Brain microvascular endothelial cell (primary cell): ENCODE measurements around the gene TAF15.

Source experiments
- DNase-seq: peaks from one replicate; pipeline ENCODE4 v3.0.0-alpha.2; 2020
- H3K27ac ChIP-seq: fragments of 250-450 bp; sonication (Bioruptor Pico); 2 replicates; pipeline ENCODE4 v1.5.1; 2020; ENCODE audit warnings: mild to moderate bottlenecking, moderate library complexity
- H3K27me3 ChIP-seq: fragments of 250-450 bp; sonication (Bioruptor Pico); replicated peaks from 2 replicates; pipeline ENCODE4 v1.5.1; 2020; ENCODE audit warnings: mild to moderate bottlenecking
- H3K36me3 ChIP-seq: fragments of 250-450 bp; sonication (Bioruptor Pico); replicated peaks from 2 replicates; pipeline ENCODE4 v1.5.1; 2020; ENCODE audit warnings: mild to moderate bottlenecking
- H3K4me3 ChIP-seq: 2 replicates; pipeline ENCODE4 v1.5.1; 2011; ENCODE audit warnings: low read depth, mild to moderate bottlenecking, control low read depth, low read length, moderate library complexity
- in situ Hi-C: cut with HindIII; loops from 2 replicates; pipeline ENCODE4 v1.10.0; 2017; ENCODE audit warnings: low sequenced_read_pairs, low pct_ligation_motif_present
- TF ChIP-seq, protein P1 (sequence below): IDR thresholded peaks from 2 replicates; pipeline ENCODE4 v1.5.1; 2011; ENCODE audit warnings: low read depth, mild to moderate bottlenecking, moderate library complexity, low read length, control low read depth, inconsistent platforms; ENCODE audit errors: missing control alignments

Gene TAF15

DNA sequence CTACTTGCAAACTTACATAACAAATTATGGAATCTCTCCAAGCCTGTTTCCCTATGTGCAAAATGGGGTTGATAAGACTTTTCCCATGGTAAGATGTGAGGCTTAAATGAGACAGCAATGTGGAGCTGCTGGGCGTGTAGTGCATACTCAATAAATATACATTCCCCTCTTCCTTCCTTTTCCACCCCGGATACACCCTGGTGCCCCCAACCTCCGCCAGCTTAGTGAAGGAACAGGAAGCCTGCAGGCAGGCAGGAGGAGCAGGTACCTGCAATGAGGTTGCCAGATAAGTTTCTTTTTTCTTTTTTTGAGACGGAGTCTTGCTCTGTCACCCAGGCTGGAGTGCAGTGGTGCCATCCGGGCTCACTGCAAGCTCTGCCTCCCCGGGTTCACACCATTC, 33.7 kb upstream of the TAF15 start:
- no peaks in the 10 kb centered on the region for H3K36me3 ChIP-seq
- in situ Hi-C loops: no loop called here
- H3K4me3 ChIP-seq: no peak overlapping the region
- DNase-seq: no peak
- TF ChIP-seq, protein P1, sequence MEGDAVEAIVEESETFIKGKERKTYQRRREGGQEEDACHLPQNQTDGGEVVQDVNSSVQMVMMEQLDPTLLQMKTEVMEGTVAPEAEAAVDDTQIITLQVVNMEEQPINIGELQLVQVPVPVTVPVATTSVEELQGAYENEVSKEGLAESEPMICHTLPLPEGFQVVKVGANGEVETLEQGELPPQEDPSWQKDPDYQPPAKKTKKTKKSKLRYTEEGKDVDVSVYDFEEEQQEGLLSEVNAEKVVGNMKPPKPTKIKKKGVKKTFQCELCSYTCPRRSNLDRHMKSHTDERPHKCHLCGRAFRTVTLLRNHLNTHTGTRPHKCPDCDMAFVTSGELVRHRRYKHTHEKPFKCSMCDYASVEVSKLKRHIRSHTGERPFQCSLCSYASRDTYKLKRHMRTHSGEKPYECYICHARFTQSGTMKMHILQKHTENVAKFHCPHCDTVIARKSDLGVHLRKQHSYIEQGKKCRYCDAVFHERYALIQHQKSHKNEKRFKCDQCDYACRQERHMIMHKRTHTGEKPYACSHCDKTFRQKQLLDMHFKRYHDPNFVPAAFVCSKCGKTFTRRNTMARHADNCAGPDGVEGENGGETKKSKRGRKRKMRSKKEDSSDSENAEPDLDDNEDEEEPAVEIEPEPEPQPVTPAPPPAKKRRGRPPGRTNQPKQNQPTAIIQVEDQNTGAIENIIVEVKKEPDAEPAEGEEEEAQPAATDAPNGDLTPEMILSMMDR: no peak
- no peaks in the 10 kb centered on the region for H3K27me3 ChIP-seq
- no peak overlapping the region for H3K27ac ChIP-seq

DNA sequence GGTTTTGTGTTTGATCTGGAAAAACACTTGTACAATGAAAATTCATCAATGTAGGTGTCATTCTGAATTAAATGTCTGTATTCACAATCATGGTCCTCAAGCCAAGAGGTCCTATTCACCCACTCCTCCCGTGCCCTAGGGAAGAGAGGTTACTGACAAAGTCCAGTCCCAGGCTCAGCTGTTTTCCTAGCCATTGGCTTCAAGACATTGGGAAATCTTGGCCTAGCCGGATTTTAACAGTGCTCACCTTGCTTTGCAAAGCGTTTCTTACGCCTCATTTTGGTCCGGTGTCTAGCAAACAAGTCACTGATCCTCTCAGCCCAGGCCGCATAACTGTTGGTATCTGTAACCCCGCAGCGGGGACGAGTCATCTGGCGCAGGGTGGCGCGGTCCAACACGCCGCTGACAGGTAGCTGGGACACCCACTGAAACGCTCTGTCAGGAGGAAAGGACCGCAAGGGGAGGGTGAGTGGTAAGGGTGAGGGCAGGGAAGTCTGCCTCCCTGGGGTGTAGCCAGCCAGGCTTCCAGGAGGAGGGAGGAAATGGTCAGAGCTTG, 30.6 kb upstream of the TAF15 start:
- Histone ChIP-seq H3K36me3 (no peaks in the 10 kb centered on the region), H3K27me3 (no peaks in the 10 kb centered on the region), H3K27ac (no peak overlapping the region), H3K4me3 (no peak overlapping the region)
- DNase-seq: no peak
- in situ Hi-C loops: no loop called here
- TF ChIP-seq, protein P1: no peak

DNA sequence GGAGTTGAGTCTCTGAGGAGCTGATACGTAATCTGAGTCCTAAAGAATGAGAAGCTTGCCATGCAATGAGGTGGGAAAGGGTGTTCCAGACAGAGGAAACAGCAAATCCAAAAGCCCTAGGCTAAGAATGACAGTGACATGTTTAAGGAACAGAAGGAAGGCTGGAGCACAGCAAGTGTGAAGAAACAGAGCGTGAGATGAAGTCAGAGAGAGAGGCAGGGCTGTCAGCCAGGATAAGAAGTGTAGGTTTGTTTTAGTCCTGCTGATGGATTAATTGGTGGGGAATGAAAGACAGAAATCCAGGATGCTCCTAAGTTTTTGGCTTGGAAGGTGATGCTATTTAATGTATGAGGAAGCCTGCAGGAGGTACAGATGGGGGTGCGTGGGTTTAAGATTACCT, 28.3 kb upstream of the TAF15 start:
- no peak for DNase-seq
- TF ChIP-seq, protein P1: no peak
- H3K27ac ChIP-seq: no peak overlapping the region
- no peak overlapping the region for H3K4me3 ChIP-seq
- no peaks in the 10 kb centered on the region for H3K27me3 ChIP-seq
- in situ Hi-C loops: no loop called here
- H3K36me3 ChIP-seq: no peaks in the 10 kb centered on the region

DNA sequence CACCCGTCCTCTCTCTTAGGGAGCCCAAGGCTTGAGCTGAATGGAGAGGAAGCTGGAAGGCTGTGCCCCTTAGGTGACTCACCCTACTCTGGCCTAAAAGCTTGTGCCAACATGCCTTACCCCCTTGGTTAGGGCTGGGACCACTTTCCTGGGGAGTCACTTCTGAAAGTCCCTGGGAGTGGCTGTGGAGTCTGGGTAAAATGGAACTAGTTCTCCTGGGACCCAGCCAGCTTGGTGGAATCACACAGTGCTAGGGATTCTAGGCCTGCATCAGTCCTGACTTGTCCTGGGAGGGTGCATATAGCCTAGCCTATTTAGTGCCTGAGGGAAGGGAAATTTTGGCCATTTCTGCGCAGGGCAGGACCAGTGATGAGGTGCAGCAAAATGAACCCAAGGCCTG, 24.4 kb upstream of the TAF15 start:
- Histone ChIP-seq H3K4me3 (no peak overlapping the region), H3K36me3 (no peaks in the 10 kb centered on the region), H3K27ac (no peak overlapping the region), H3K27me3 (no peaks in the 10 kb centered on the region)
- DNase-seq: no peak
- TF ChIP-seq, protein P1: no peak
- in situ Hi-C loops: no loop called here

DNA sequence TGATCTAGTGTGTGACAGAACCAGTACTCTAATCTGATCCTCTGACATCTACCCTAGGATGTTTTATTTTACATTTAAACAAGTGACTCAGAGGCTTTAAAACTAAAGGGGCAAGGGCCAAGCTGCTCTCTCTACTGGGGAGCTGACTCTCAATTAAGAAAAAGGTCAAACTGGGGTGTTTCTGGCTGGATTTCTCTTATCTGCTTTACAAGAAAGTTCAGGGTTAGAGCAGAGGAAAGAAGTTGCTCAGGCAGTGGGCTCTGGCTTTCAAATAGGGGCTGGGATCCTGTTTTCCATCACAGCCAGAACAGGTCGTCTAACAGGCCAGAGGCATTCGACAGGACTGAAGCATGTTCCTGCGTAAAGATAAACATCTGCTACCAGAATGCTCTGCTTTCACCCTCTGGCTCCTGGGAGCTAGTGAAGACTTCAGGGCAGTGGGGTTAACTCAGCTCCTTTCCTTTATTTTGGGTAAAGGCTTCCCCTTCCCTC, 22.3 kb upstream of the TAF15 start:
- no peaks in the 10 kb centered on the region for H3K27me3 ChIP-seq
- in situ Hi-C loops: no loop called here
- TF ChIP-seq, protein P1: no peak
- H3K27ac ChIP-seq: peak overlapping the region; percentile 15
- no peak overlapping the region for H3K4me3 ChIP-seq
- no peaks in the 10 kb centered on the region for H3K36me3 ChIP-seq
- DNase-seq: no peak
